Upper lobe of left lung (tissue), 6 donors: Measurements from ENCODE around the gene CCT4. TPM values are rescaled to one million over a fixed set of nuclear protein-coding genes. Genes with fewer than 3 reads are reported as not detected.
A peak's percentile ranks its signal among the peaks of the same experiment; 100 is the strongest.
"Not testable (repeated sequence)": the region's sequence is repeated elsewhere in the genome, so short reads cannot be mapped to it uniquely, and the experiment has no call there.

ENCODE experiments used
- ATAC-seq, 2 donors: fragments of 200-7000 bp; cut with Tn5 transposase; one replicate each; pipeline ENCODE4 v1.9.1; 2022; ENCODE audit warnings: mild to moderate bottlenecking in 2 of 2, moderate library complexity in 2 of 2; ENCODE audit not compliant: low FRiP score in 2 of 2
- DNase-seq, 2 donors: peaks; one replicate each; pipeline ENCODE4 v3.0.0-alpha.2; 2019 to 2020
- H3K27ac ChIP-seq, 4 donors: fragments of 200-600 bp; sonication (generic); one replicate each; pipeline ENCODE4 v1.5.1; 2016 to 2019
- H3K27me3 ChIP-seq, 4 donors: fragments of 200-600 bp; sonication (generic); one replicate each; pipeline ENCODE4 v1.5.1; 2017 to 2019
- H3K36me3 ChIP-seq, 4 donors: fragments of 200-600 bp; sonication (generic); one replicate each; pipeline ENCODE4 v1.5.1; 2016 to 2019
- H3K4me1 ChIP-seq, 4 donors: fragments of 200-600 bp; sonication (generic); one replicate each; pipeline ENCODE4 v1.5.1; 2018 to 2019
- H3K4me3 ChIP-seq, 4 donors: fragments of 200-600 bp; sonication (generic); one replicate each; pipeline ENCODE4 v1.5.1; 2017 to 2019; ENCODE audit warnings: mild to moderate bottlenecking in 2 of 4, moderate library complexity in 1 of 4
- H3K9me3 ChIP-seq, 4 donors: fragments of 200-600 bp; sonication (generic); one replicate each; pipeline ENCODE4 v1.5.1; 2018 to 2019
- EP300 ChIP-seq, 4 donors: sonication (generic); formaldehyde crosslinking; IDR thresholded peaks; one replicate each; pipeline ENCODE4 v1.5.1; 2017; ENCODE audit warnings: antibody characterized with exemption in 4 of 4, control low read depth in 2 of 4
- POLR2A ChIP-seq, 4 donors: fragments of 450-650 bp; IDR thresholded peaks; one replicate each; pipeline ENCODE4 v1.5.1; 2016 to 2017; ENCODE audit warnings: antibody characterized with exemption in 4 of 4, mild to moderate bottlenecking in 2 of 4
- POLR2AphosphoS5 ChIP-seq, 2 donors: sonication (generic); formaldehyde crosslinking; IDR thresholded peaks; one replicate each; pipeline ENCODE4 v1.5.1; 2017; ENCODE audit warnings: antibody characterized with exemption in 2 of 2
- WGBS, 2 donors: methylation state at CpG; one replicate each; pipeline ENCODE4 v1.1.5; 2017 to 2018; 5-methylcytosine and 5-hydroxymethylcytosine counted together
- total RNA-seq, 6 donors: library from RNA; depleted of rRNA in 4 of 6; stranded (reverse); fragments of >200 nt in 4 of 6; gene quantifications; one replicate each; pipeline versions ENCODE4 v1.1.0 to v1.2.1, GENCODE V29; 2016 to 2021
- TF ChIP-seq, protein P1 (sequence below), 6 experiments: fragments of 450-650 bp in 4 of 6; fragments of 200-600 bp in 2 of 6; sonication (generic) in 2 of 6; IDR thresholded peaks; one replicate each; pipeline ENCODE4 v1.5.1; 2016 to 2019; ENCODE audit warnings: antibody characterized with exemption in 6 of 6
- donor health status: DM: no; HTN: no; CAD: no; lungs with moderate emphysema.
- donor health status: DM: no; HTN: yes; CAD: no; lungs with severe emphysema.

The CCT4 gene
- total RNA-seq, 6 donors from 2014 or later = 27.0 to 92.7 (median 66.8) TPM

DNA sequence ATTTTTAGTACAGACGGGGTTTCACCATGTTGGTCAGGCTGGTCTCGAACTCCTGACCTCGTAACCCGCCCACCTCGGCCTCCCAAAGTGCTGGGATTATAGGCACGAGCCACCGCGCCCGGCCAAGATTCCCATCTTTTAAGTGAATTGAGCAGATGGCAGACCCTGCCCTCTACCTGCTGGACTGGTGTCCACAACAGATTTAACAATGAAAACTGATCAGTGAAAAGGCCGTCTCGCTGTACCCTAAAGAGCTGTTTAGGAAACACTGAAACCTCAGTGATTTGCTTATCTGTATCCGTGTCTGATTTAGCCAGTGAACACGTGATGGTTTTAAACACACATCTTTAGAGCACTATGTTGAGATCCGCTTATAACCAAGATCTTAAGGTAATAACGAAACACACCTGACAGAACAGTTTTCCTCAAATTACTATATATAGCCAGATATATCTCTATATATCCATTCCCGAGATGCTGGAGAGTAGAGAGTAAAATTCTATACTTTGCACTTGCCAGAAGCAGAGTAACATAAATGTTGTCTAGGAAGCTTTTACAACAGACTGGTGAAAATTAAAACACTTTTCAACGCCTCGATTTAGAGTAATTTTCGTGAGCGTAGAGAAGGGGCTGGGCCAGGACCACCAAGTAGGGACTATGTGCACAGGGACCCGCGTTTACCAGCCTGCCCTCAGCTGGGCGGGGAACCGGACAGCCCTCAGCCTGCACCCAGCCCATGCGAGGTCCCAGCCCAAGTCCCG lies 35.2 kb downstream of the CCT4 start:
- WGBS, 2 donors = 24 to 31% methylated on average over 20 to 26 of the region's 26 CpGs
- DNase-seq (peak; percentile 25 to 81), ATAC-seq (peak; percentile 92)
- Histone ChIP-seq H3K4me1 (peaks cover 5 to 15% (median 8%) of the 10 kb centered on the region in 4 donors), H3K27me3 (no peaks in the 10 kb centered on the region), H3K27ac (peak overlapping the region; percentile 66 to 92 (median 84)), H3K4me3 (peak overlapping the region; percentile 70 to 93 (median 82)), H3K36me3 (no peaks in the 10 kb centered on the region), H3K9me3 (no peaks in the 10 kb centered on the region)
- TF ChIP-seq, protein P1, sequence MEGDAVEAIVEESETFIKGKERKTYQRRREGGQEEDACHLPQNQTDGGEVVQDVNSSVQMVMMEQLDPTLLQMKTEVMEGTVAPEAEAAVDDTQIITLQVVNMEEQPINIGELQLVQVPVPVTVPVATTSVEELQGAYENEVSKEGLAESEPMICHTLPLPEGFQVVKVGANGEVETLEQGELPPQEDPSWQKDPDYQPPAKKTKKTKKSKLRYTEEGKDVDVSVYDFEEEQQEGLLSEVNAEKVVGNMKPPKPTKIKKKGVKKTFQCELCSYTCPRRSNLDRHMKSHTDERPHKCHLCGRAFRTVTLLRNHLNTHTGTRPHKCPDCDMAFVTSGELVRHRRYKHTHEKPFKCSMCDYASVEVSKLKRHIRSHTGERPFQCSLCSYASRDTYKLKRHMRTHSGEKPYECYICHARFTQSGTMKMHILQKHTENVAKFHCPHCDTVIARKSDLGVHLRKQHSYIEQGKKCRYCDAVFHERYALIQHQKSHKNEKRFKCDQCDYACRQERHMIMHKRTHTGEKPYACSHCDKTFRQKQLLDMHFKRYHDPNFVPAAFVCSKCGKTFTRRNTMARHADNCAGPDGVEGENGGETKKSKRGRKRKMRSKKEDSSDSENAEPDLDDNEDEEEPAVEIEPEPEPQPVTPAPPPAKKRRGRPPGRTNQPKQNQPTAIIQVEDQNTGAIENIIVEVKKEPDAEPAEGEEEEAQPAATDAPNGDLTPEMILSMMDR (IDR thresholded peaks at IDR 0.05) = no peak
- TF ChIP-seq POLR2AphosphoS5 (IDR thresholded peaks at IDR 0.05) (no peak), POLR2A (IDR thresholded peaks at IDR 0.05) (no peak), EP300 (IDR thresholded peaks at IDR 0.05) (no peak)

DNA sequence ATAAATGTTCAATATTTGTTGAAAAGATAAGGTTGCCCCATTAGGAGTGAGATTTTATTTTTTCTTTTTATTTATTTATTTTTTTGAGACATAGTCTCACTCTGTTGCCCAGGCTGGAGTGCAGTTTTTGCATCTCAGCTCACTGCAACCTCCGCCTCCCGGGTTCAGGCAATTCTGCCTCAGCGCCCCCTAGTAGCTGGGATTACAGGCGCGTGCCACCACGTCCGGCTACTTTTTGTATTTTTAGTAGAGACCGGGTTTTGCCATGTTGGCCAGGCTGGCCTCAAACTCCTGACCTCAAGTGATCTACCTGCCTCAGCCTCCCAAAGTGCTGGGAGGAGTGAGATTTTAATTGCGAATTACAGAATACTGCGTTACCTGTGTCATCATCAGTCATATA lies 37.2 kb downstream of the CCT4 start:
- not testable (repeated sequence) for H3K36me3 ChIP-seq, H3K27me3 ChIP-seq, DNase-seq, H3K27ac ChIP-seq, H3K4me3 ChIP-seq, ATAC-seq, H3K9me3 ChIP-seq
- peaks cover 5 to 15% (median 8%) of the 10 kb centered on the region in 4 donors for H3K4me1 ChIP-seq
- 97% methylated on average over 10 of the region's 10 CpGs for WGBS, 2 donors

DNA sequence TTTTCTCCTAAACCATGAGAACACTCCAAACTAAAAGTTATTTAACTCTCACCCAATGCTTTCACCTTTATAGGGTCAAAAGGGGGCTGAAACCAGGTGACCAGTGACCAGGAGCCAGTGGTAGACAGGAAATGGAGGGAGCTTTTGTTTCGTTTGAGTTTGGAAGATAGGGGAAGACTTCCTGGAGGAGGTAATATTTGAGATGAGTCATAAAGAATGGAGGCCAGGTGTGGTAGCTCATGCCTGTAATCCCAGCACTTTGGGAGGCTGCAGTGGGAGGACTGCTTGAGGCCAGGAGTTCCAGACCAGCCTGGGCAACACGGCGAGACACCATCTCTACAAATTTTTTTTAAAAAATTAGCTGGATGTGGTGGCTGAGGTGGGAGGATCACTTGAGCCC lies 43.1 kb downstream of the CCT4 start:
- no peaks in the 10 kb centered on the region for H3K27me3 ChIP-seq
- TF ChIP-seq POLR2AphosphoS5 (IDR thresholded peaks at IDR 0.05) (no peak), POLR2A (IDR thresholded peaks at IDR 0.05) (no peak), EP300 (IDR thresholded peaks at IDR 0.05) (no peak)
- TF ChIP-seq, protein P1 (IDR thresholded peaks at IDR 0.05) = no peak
- no peak overlapping the region for H3K27ac ChIP-seq
- peaks cover 0 to 6% (median 0%) of the 10 kb centered on the region in 4 donors for H3K36me3 ChIP-seq
- H3K4me3 ChIP-seq = no peak overlapping the region
- H3K9me3 ChIP-seq = no peaks in the 10 kb centered on the region
- DNase-seq (no peak), ATAC-seq (no peak)
- WGBS, 2 donors = 81 to 87% methylated on average over 3 of the region's 3 CpGs
- H3K4me1 ChIP-seq = no peaks in the 10 kb centered on the region

DNA sequence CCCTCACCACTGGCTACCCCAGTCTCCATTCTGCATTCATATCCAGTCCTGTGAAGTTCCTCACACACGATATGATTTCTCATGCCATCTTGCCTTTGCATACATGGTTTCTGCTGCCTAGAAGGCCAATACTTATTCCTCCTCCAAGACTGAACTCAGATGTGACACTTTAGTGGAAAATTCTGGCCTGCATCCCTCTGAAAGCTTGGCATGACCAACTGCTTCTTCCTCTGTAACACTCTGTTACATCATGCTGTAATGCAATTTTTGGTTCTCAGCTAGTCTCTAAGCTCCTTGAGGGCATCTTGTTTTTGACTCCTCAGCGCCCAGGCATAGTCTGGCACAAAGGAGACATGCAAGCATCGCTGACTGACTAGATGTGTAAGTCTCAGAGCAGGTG lies 47.2 kb downstream of the CCT4 start:
- H3K4me3 ChIP-seq = no peak overlapping the region
- WGBS, 2 donors = 96 to 97% methylated on average over 3 of the region's 3 CpGs
- no peak for TF ChIP-seq POLR2AphosphoS5 (IDR thresholded peaks at IDR 0.05)
- TF ChIP-seq POLR2A (IDR thresholded peaks at IDR 0.05) = no peak
- no peak for TF ChIP-seq EP300 (IDR thresholded peaks at IDR 0.05)
- TF ChIP-seq, protein P1 (IDR thresholded peaks at IDR 0.05) = no peak
- ATAC-seq = no peak
- H3K9me3 ChIP-seq = no peaks in the 10 kb centered on the region
- H3K27ac ChIP-seq = no peak overlapping the region
- no peak for DNase-seq
- H3K36me3 ChIP-seq = peaks cover 0 to 5% (median 2%) of the 10 kb centered on the region in 4 donors
- no peaks in the 10 kb centered on the region for H3K27me3 ChIP-seq
- no peaks in the 10 kb centered on the region for H3K4me1 ChIP-seq

DNA sequence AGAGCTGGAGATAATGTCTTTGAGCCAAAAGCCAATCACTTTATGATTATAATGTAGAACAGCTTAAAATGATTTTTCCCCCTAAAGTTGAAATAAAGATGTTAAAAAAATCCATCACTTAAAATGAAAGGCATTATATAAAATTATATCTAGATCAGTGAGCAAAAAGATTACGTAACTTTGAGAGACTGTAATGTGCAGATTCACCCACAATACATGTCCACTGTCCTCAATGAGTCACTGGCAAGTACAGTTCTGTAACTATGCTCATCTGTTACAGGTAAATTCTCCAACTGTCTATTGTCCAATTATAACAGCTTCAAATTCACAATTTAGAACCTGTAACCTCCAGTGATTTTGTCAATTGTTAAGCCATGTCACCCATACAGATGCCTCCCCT lies 53.6 kb downstream of the CCT4 start:
- TF ChIP-seq EP300 (IDR thresholded peaks at IDR 0.05) (no peak), POLR2A (IDR thresholded peaks at IDR 0.05) (no peak), POLR2AphosphoS5 (IDR thresholded peaks at IDR 0.05) (no peak)
- TF ChIP-seq, protein P1 (IDR thresholded peaks at IDR 0.05) = no peak
- 33 to 100% methylated on average over 1 of the region's 1 CpG for WGBS, 2 donors
- Histone ChIP-seq H3K27me3 (no peaks in the 10 kb centered on the region), H3K4me1 (no peaks in the 10 kb centered on the region), H3K36me3 (peaks cover 0 to 5% (median 0%) of the 10 kb centered on the region in 4 donors), H3K4me3 (no peak overlapping the region), H3K9me3 (no peaks in the 10 kb centered on the region), H3K27ac (no peak overlapping the region)
- DNase-seq (no peak), ATAC-seq (no peak)
